Prostate gland (tissue), 2 donors: ENCODE data around the gene CHCHD6.

Source experiments
- POLR2A ChIP-seq: fragments of 450-650 bp; IDR thresholded peaks from one replicate; pipeline ENCODE4 v1.6.1; 2016; ENCODE audit warnings: antibody characterized with exemption, mild to moderate bottlenecking
- POLR2AphosphoS5 ChIP-seq: sonication (generic); formaldehyde crosslinking; IDR thresholded peaks from one replicate; pipeline ENCODE4 v1.6.1; 2017; ENCODE audit warnings: antibody characterized with exemption
- TF ChIP-seq, protein P1 (sequence below), 4 experiments: fragments of 200-600 bp in 2 of 4; fragments of 450-650 bp in 2 of 4; sonication (generic) in 2 of 4; IDR thresholded peaks; 1 replicate in 3 of 4; 2 replicates in 1 of 4; pipeline ENCODE4 v1.5.1; 2016 to 2019; ENCODE audit warnings: antibody characterized with exemption in 4 of 4, mild to moderate bottlenecking in 2 of 4, moderate library complexity in 2 of 4

DNA sequence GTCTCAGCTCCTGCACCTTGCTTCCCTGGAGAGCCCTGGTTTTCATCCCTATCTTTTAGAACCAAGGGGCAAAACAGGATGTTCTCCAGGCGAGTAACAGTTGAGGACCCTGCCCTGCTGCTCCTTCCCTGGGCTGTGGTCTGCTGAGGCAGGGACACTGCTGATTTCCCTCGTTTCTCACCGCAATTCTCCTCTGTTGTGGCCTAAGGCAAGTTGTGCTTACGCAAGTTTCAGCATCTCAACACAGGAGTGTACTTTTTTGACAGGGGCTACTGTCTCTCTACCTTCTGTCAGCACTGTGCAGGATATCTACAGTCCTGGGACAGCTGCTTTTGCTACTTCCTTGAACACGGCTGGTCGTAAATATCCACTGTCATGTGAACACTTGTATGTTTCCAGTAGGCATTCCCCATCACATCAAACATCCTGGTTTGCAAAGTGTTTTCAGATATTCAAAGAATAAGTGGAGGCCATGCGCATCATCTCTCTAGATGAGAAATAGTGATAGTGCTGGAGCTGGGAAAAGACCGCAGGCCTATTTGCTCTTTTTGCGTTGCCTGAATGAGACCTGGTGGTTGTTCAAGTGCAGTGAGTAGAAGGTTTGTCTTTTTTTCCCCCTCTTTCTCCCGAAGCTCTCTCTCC is 168.8 kb downstream of the CHCHD6 start:
- no peak for TF ChIP-seq POLR2AphosphoS5
- TF ChIP-seq, protein P1, sequence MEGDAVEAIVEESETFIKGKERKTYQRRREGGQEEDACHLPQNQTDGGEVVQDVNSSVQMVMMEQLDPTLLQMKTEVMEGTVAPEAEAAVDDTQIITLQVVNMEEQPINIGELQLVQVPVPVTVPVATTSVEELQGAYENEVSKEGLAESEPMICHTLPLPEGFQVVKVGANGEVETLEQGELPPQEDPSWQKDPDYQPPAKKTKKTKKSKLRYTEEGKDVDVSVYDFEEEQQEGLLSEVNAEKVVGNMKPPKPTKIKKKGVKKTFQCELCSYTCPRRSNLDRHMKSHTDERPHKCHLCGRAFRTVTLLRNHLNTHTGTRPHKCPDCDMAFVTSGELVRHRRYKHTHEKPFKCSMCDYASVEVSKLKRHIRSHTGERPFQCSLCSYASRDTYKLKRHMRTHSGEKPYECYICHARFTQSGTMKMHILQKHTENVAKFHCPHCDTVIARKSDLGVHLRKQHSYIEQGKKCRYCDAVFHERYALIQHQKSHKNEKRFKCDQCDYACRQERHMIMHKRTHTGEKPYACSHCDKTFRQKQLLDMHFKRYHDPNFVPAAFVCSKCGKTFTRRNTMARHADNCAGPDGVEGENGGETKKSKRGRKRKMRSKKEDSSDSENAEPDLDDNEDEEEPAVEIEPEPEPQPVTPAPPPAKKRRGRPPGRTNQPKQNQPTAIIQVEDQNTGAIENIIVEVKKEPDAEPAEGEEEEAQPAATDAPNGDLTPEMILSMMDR (IDR thresholded peaks at IDR 0.05): no peak
- TF ChIP-seq POLR2A: no peak
